ENCODE data around the gene HSPBP1. TPM values are rescaled to one million over a fixed set of nuclear protein-coding genes. Genes with fewer than 3 reads are reported as not detected.

Gene HSPBP1
- total RNA-seq, 1 donor = 25.0 TPM

DNA sequence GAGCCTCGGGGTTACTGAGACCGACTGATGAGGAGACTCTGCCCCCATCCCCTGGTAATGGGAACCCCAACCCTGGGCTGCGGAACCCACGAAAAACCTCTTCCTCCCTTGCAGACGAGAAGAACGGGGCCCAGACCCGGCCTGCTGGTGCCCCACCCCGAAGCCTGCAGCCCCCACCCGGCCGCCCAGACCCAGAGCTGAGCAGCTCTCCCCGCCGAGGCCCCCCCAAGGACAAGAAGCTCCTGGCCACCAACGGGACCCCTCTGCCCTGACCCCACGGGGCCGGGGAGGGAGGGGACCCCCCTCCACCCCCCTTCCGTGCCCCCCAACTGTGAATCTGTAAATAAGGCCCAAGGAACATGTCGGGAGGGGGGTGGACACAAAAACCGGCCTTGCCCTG, 31.9 kb upstream of the HSPBP1 start:
- no peak for DNase-seq (ENCODE audit: low read depth)

DNA sequence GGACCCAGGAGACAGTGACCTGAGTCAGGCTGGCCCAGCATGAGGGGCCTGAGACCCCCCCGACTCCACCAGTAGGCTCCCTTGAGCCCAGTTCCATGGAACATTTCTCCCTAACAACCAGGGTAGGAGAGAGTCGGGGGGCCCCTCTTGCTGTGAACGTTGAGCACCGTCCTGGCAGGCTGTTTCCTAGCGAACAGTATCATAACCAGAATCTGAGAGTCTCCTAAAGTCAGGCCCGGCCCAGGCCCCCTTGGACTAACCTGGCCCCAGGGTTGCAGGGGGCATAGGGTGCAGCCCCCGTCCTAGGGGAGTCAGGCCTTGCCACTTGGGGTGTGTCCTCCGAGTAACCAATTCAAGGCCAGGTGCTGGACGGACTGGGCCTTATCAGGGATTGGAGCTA, 31.5 kb upstream of the HSPBP1 start:
- H3K4me3 ChIP-seq (ENCODE audit: low read depth, low read length) = no peak overlapping the region
- no peak for DNase-seq (ENCODE audit: low read depth)
- TF ChIP-seq, protein P1, sequence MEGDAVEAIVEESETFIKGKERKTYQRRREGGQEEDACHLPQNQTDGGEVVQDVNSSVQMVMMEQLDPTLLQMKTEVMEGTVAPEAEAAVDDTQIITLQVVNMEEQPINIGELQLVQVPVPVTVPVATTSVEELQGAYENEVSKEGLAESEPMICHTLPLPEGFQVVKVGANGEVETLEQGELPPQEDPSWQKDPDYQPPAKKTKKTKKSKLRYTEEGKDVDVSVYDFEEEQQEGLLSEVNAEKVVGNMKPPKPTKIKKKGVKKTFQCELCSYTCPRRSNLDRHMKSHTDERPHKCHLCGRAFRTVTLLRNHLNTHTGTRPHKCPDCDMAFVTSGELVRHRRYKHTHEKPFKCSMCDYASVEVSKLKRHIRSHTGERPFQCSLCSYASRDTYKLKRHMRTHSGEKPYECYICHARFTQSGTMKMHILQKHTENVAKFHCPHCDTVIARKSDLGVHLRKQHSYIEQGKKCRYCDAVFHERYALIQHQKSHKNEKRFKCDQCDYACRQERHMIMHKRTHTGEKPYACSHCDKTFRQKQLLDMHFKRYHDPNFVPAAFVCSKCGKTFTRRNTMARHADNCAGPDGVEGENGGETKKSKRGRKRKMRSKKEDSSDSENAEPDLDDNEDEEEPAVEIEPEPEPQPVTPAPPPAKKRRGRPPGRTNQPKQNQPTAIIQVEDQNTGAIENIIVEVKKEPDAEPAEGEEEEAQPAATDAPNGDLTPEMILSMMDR (IDR thresholded peaks at IDR 0.05; ENCODE audit: insufficient read depth, low read depth, low read length) = no peak

More for the DNA sequence above, 31.9 kb upstream of the HSPBP1 start:
- H3K4me3 ChIP-seq (ENCODE audit: low read depth, low read length) = no peak overlapping the region
- TF ChIP-seq, protein P1 (IDR thresholded peaks at IDR 0.05; ENCODE audit: insufficient read depth, low read depth, low read length) = no peak

DNA sequence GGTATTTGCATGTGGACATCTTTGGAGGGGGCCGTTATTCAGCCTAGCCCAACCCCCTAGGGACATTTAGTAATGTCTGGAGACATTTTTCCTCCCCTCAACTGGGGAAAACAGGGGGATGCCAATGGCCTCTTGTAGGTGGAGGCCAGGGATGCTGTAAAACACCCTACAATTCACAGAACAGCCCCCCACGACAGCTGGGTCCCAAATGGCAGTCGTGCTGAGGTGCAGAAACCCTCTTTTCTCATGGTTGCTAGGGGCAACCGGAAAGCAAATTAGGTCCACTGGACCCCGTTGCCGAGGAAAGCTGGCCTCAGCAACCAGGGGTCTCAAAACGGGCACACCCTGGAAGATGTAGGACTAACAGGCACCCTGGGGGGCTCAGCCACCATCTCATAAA, 30.6 kb upstream of the HSPBP1 start:
- TF ChIP-seq, protein P1 (IDR thresholded peaks at IDR 0.05; ENCODE audit: insufficient read depth, low read depth, low read length) = no peak
- DNase-seq (ENCODE audit: low read depth) = no peak
- H3K4me3 ChIP-seq (ENCODE audit: low read depth, low read length) = no peak overlapping the region

DNA sequence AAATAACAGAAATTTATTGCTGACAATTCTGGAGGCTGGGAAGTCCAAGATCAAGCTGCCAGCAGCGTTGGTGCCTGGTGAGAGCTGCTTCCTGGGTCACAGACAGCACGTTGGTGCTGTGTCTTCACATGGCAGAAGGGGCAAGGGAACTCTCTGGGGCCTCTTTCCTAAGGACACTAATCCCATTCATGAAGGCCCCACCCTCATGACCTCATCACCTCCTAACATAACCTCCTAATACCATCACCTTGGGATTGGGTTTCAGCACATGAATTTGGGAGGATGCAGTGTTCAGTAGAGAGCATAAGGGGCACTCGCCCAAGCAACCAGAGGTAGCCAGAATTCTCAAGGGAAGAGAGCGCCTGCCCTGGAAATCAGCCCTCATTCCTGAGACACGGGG, 29.5 kb upstream of the HSPBP1 start:
- no peak overlapping the region for H3K4me3 ChIP-seq (ENCODE audit: low read depth, low read length)
- no peak for DNase-seq (ENCODE audit: low read depth)
- TF ChIP-seq, protein P1 (IDR thresholded peaks at IDR 0.05; ENCODE audit: insufficient read depth, low read depth, low read length) = no peak

DNA sequence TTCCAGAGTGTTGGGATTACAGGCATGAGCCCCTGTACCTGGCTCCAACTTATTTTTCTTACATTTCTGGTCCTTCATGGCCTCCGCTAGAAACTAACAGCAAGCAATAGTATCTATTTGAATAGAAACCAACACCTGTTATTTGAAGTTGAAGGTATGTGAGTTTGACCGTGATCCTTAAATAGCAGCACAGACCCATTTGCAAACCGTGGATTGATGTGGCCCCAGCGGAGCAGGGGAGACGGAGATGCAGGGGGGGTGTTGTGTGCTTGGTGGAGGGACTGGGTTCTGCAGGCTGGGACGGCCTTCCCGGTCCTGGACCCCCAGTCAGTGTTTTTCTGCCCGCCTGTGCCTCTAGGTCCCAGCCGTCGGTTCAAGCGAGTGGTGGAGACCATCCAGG, 28.4 kb upstream of the HSPBP1 start:
- TF ChIP-seq, protein P1 (IDR thresholded peaks at IDR 0.05; ENCODE audit: insufficient read depth, low read depth, low read length) = no peak
- DNase-seq (ENCODE audit: low read depth) = no peak
- H3K4me3 ChIP-seq (ENCODE audit: low read depth, low read length) = no peak overlapping the region

DNA sequence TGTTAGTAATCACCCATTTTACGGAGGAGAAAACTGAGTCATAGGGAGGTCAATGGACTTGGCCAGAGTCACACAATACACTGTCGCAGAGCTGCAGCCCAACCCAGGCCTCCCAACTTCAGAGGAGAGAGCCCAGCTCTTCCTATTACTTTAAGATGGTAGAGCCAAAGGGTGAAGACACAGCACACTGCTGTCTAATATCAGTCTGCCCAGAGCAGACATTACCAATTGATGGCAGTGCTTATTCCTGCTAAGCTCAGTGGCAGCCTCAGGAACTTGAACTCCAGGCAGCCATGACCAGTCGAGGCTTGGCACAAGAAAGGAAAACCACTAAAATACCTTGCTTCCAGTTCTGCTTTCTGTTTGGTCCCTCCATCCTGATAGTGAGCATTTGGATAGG, 26.8 kb upstream of the HSPBP1 start:
- no peak overlapping the region for H3K4me3 ChIP-seq (ENCODE audit: low read depth, low read length)
- no peak for DNase-seq (ENCODE audit: low read depth)
- TF ChIP-seq, protein P1 (IDR thresholded peaks at IDR 0.05; ENCODE audit: insufficient read depth, low read depth, low read length) = no peak

DNA sequence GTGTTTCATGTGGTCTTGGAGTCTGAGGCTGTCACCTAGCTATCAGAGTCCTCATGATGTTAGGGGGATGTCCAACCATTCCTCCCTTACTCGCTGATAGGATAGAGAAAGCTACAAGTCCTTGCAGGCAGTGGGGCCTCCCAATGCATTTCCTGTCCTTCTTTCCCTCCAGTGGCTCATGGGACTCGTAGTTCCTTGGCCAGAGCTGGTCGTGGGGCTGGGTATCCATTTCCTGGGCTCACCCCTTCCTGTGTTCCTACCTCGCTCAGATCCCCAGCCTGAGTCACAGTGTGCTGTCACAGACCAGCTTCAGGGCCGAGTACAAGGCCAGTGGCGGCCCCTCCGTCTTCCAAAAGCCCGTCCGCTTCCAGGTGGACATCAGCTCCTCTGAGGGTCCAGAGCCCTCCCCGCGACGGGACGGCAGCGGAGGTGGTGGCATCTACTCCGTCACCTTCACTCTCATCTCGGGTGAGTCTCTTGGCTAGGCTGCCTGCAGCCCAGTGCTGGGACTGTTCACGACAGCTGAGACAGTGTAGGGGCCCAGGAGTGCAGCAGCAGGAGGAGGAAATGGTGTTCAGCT, 26.2 kb upstream of the HSPBP1 start:
- H3K4me3 ChIP-seq (ENCODE audit: low read depth, low read length) = peak overlapping the region; percentile 41
- DNase-seq (ENCODE audit: low read depth) = peak; percentile 43
- TF ChIP-seq, protein P1 (IDR thresholded peaks at IDR 0.05; ENCODE audit: insufficient read depth, low read depth, low read length) = no peak

All from fibroblast of villous mesenchyme (primary cell).